Neural cell (in vitro differentiated cells): ENCODE measurements around the gene PPP1R12C.
A peak's percentile ranks its signal among the peaks of the same experiment; 100 is the strongest.

Experiments
- CTCF ChIP-seq: fragments of 450-650 bp; IDR thresholded peaks from 2 replicates; pipeline ENCODE4 v1.5.1; 2014; ENCODE audit warnings: antibody characterized with exemption, mild to moderate bottlenecking, moderate library complexity; ENCODE audit not compliant: poor library complexity, severe bottlenecking
- POLR2AphosphoS5 ChIP-seq: IDR thresholded peaks from 2 replicates; pipeline ENCODE4 v1.6.1; 2012
- TAF1 ChIP-seq: IDR thresholded peaks from 2 replicates; pipeline ENCODE4 v1.6.1; 2012; ENCODE audit warnings: low read depth

GRCh38 chr19:55085923-55086715, 31.3 kb downstream of the PPP1R12C start:
- TF ChIP-seq CTCF (no peak), POLR2AphosphoS5 (peak; percentile 24), TAF1 (no peak)
